ACHN (cell line): Measurements from ENCODE around the gene CHST6.
"Not testable (repeated sequence)": the region's sequence is repeated elsewhere in the genome, so short reads cannot be mapped to it uniquely, and the experiment has no call there.

Source experiments
- DNase-seq: peaks from one replicate; pipeline ENCODE4 v3.0.0-alpha.2; 2015
- in situ Hi-C: cut with HindIII; loops from 2 replicates; pipeline ENCODE4 v1.10.0; 2017; ENCODE audit warnings: low sequenced_read_pairs, low pct_ligation_motif_present, low pct_unique_long_range_greater_than_20kb

Gene CHST6

GRCh38 chr16:75506574-75506973, 11.3 kb upstream of the CHST6 start:
- in situ Hi-C loops: no loop called here
- no peak for DNase-seq

- DNase-seq: no peak
- in situ Hi-C loops: no loop called here
Observed at GRCh38 chr16:75506107-75506506, 10.9 kb upstream of the CHST6 start.

- in situ Hi-C loops: no loop called here
- DNase-seq: no peak
Observed at GRCh38 chr16:75503801-75504200, 8.6 kb upstream of the CHST6 start.

- in situ Hi-C loops: no loop called here
Observed at GRCh38 chr16:75502916-75503605, 7.8 kb upstream of the CHST6 start.

GRCh38 chr16:75501820-75502219, 6.6 kb upstream of the CHST6 start:
- DNase-seq: not testable (repeated sequence)

More at GRCh38 chr16:75502916-75503605, 7.8 kb upstream of the CHST6 start:
- peak; percentile 34 for DNase-seq

GRCh38 chr16:75501359-75501758, 6.1 kb upstream of the CHST6 start:
- in situ Hi-C loops: no loop called here
- DNase-seq: no peak

More at GRCh38 chr16:75501820-75502219, 6.6 kb upstream of the CHST6 start:
- in situ Hi-C loops: not testable (repeated sequence)

GRCh38 chr16:75498605-75499322, 3.5 kb upstream of the CHST6 start:
- in situ Hi-C loops: not testable (repeated sequence)
- DNase-seq: peak; percentile 46

- in situ Hi-C loops: no loop called here
Observed at GRCh38 chr16:75497558-75497957, 2.3 kb upstream of the CHST6 start.

GRCh38 chr16:75494661-75495075, 573 bp downstream of the CHST6 start:
- no peak for DNase-seq
- in situ Hi-C loops: no loop called here

More at GRCh38 chr16:75497558-75497957, 2.3 kb upstream of the CHST6 start:
- DNase-seq: no peak

GRCh38 chr16:75494184-75494583, 1.1 kb downstream of the CHST6 start:
- in situ Hi-C loops: no loop called here
- DNase-seq: no peak

GRCh38 chr16:75491876-75492275, 3.4 kb downstream of the CHST6 start:
- in situ Hi-C loops: no loop called here
- no peak for DNase-seq

GRCh38 chr16:75488322-75488721, 6.9 kb downstream of the CHST6 start:
- DNase-seq: no peak
- in situ Hi-C loops: no loop called here

GRCh38 chr16:75486676-75487313, 8.4 kb downstream of the CHST6 start:
- in situ Hi-C loops: no loop called here
- DNase-seq: no peak

GRCh38 chr16:75486014-75486675, 9.1 kb downstream of the CHST6 start:
- in situ Hi-C loops: no loop called here
- no peak for DNase-seq

- no peak for DNase-seq
- in situ Hi-C loops: no loop called here
Observed at GRCh38 chr16:75485230-75486013, 9.8 kb downstream of the CHST6 start.

GRCh38 chr16:75483222-75483621, 12.0 kb downstream of the CHST6 start:
- in situ Hi-C loops: no loop called here
- no peak for DNase-seq

- in situ Hi-C loops: no loop called here
- no peak for DNase-seq
Observed at GRCh38 chr16:75482434-75483205, 12.6 kb downstream of the CHST6 start.

GRCh38 chr16:75481475-75481874, 13.8 kb downstream of the CHST6 start:
- no peak for DNase-seq
- in situ Hi-C loops: no loop called here
